NCI-H1048 (cell line): ENCODE data around the gene HSPB7.
"Not testable (repeated sequence)": the region's sequence is repeated elsewhere in the genome, so short reads cannot be mapped to it uniquely, and the experiment has no call there.

Experiments used
- DNase-seq: peaks from one replicate; lab custom pipeline; 2025; lab: John Stamatoyannopoulos, UW

HSPB7 gene

DNA sequence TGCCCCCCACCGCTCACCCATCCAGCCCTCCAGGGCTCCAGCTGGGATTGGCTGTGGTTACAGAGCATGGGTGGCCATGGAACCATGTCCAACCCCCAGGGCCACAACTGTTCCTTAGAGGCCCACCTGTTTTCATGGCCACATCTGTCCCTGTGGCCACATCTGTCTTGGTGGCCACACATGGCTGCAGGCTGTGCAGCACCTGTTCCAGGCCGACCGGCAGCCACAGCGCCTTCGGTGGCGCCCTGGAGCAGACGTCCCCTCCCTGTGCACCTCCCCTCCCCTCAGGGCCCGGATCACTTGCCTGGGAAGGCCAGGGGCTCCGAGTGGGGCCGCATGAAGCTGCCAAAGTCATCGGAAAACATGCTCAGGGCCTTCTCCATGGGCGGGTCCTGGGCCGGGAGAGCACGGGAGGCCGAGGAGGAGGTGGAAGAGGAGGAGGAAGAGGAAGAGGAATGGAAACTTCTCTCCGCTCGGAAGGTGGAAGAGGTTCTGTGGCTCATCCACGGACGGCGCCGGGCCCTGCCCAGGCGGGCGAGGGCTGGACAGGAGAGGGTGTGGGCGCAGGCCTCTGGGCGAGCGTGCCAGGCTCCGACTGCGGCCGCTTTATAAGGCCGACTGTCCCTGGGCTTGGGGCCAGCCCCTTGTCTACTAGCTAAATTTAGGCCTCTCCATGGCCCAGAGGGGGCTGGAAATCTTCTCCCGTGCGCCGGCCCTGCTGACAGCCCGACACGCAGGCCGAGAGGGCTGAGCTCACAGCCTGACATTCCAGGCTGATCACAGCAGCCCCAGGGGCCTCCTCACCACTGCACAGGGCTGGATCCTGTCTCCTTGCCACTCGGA is at the start of gene HSPB7:
Gene HSPB7 (minus strand): TSS at position 583 of the 843 bp plus-strand sequence. CDS start 80 bp downstream, at position 503.
- DNase-seq: no peak

- DNase-seq: no peak
These were observed 49.4 kb upstream of the HSPB7 start for GRCh38 chr1:16067127-16067768.

- DNase-seq: no peak
These were observed 48.4 kb upstream of the HSPB7 start for GRCh38 chr1:16066245-16066644.

DNA sequence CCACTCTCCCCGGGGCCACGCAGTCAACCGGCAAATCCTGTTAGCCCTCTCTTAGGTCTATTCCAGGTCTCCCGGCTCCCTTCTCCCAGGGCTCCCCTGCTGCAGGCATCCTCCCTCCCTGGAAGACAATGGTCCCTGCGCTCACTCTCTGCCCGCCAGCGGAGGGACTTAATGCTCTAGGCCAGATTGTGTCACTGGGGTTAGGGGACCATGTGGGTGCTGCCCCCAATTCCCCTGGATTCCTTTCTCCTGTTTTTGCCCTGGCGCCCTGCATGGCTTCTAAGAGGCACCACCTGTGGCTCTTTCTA is 47.4 kb upstream of the HSPB7 start:
- no peak for DNase-seq

DNA sequence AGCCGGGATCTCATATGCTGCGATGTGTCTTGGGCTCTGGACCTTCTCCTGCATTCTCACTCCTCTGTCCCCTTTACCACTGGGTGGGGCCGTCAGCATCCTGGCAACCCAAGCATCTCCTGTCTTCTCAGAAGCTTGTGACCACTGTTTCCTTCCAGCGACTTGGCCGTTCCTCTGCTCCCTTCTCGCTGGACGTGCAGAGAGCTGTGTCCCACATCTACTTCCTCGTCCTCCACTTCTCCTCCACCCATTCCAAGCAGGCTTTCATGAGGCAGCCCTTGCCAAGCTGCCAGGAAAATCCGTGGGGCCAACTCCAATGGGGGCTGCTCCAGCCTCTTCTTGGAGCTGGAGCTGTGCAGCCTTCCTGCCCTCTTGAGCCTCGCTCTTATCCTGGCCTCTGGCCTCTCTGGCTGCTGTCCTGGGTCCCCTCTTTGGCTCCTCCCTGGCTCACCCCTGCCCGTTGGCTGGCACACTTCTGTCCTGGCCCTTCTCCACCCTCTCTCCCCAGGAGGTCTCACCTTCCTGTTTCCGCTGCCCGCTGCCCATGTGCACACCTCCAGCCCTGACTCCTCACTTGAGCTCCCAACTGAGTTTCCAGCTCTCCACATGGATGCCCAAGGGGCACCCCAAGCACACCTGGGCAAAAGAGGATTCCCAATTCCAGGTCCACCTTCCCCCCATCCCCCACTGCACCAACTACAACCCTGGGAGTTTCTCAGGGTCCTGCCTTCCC is 46.9 kb upstream of the HSPB7 start:
- no peak for DNase-seq

DNA sequence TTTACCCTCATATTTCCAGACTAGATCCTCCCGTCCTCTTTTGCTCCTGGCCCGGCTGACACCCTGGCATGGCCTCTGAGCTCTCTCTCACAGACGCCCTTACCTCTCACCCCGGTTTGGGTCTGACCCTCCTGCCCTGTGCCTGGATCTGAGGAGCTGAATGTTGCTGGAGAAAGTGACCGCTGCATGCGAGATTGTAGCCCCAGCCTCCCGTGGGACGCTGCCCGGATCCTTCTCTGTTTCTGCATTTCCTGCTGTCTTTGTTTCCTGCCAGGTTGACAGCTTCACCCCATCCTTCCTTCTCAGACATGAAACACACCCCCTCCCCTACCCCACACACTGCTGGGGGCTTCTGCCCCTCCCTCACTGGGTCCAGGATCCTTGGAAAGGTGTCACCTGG is 46.1 kb upstream of the HSPB7 start:
- no peak for DNase-seq

DNA sequence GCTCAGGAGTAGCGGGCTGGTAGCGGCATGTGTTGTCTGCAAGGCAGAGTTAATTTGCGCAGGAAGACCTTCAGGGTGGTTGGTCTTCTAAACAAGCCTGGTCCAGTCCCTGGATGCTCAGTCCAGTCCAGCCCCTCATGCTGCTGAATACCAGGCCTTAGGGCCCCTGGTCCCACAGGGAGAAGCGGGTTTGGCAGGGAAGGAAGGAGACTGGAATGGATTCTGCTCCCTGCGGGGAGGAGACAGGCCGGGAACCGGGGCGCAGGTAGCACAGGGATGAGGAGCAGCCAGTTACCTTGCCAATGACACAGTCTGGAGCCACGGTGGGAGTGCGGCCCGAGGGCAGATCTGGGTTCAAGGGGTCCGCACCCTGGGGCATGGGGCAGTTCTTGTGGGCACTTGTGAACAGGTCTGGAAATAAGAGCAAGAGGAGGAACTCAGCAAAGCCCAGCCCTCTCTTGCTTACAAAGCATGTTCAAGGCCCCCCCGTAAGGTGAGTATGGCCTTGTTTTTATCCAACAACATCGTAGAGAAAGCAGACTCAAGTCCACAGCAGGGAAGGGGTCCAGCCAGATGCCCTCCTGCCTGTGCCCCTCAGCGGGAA is 45.5 kb upstream of the HSPB7 start:
- DNase-seq: no peak

GRCh38 chr1:16062687-16063075 is 44.8 kb upstream of the HSPB7 start:
- not testable (repeated sequence) for DNase-seq

DNA sequence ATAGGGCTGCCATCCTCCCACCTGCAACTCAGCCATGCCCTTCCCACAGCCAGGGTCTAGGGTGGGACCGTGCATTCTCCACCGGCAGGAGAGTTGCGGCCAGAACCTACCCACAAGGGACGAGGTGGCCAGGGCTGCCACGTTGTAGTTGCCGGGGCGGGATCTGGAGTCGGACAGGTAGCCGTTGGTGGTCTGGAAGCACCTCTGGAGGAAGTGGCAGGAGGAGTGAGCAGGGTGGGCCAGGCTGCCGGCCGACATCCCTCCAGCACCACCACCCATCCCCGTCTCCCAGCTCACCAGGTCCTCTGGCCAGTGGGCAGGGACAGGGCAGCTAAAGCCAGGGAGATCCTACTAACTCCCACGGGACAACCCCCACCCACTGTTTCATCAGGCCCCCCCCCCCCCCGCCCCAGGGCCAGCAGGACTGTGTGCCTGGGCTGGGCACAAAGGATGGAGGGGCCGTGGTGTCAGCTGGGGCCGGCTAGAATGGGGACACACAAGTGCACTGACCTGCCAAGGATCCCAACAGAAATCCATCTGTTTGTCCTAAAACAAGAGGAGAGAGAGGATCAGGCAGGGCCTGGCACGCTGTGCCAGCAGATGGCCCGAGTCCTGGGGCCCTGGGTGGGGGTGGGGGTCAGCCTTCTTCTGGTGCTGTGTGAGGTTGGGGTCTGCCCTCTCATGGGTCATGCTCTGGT is 44.3 kb upstream of the HSPB7 start:
- DNase-seq: not testable (repeated sequence)

DNA sequence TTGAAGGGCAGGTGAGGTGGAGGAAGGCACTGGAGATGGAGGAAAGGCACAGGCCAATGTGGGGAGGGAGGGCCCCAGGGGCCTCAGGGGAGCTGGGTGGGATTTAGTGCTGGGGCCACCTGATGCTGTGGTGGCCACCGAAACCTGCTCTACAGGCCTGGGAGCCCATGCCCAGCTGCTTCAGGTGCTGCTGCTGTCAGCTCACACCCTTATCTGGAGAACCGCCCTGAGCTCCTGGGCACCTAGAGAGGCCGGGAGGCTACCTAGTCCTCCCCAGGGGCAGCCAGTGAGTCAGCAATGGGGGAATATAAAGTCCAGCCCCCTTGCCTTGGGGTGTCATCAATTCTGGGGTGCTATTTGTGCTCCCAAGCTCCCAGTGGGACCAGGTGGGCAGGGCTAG is 43.4 kb upstream of the HSPB7 start:
- no peak for DNase-seq

DNA sequence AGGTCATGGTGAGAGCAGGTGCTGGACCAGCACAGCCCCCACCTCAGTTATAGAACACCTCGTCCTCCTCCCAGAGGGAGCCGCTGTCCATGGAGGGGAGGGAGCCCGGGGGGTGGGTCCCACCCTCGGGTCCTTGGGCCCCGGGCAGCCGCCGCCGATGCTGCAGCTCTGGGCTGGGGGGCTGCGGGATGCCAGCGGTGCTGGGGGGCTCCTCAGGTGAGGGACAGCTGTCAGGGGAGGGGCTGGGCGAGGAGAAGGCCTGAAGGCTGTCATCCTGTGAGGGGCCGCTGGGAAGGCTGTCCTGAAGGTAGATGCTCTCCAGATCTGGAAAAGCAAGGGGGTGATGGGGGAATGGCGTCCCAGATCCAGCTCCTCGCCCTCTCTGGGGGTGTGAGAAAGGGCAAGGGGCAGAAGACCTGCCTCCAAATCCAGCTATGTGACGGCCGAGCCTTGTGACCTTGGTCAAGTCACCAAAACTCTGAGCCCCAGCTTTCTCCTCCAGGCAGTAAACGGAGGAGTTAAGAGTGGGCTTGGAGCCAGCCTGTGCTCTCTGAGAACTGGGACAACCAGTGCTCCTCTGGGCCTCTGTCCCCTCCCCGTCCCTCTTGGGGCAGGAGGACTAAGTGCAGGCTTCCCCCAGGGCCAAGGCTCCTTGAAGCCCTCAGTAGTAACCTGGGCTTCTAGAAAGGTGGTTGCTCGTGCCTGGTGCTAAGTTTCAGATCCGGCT is 40.7 kb upstream of the HSPB7 start:
- not testable (repeated sequence) for DNase-seq

GRCh38 chr1:16057314-16057915 is 39.6 kb upstream of the HSPB7 start:
- not testable (repeated sequence) for DNase-seq

DNA sequence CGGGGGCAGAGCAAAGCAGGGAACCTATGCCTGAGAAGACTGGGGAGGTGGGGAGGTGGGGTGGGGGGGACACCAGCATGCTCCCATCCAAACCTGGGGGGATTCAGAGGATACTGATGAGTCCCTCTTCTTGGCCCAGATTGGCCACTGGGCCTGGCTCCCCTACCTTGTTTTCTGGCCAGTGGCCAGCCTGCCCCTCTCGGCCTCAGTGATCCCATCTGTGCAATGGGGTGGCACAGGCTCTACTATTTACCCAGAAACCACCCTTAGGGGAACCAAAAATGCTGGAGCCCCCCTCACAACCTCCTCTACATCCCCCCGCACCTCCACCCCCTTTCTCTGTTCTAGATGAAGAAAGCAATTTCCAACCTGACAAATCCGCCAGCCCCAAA is 38.7 kb upstream of the HSPB7 start:
- DNase-seq: not testable (repeated sequence)

DNA sequence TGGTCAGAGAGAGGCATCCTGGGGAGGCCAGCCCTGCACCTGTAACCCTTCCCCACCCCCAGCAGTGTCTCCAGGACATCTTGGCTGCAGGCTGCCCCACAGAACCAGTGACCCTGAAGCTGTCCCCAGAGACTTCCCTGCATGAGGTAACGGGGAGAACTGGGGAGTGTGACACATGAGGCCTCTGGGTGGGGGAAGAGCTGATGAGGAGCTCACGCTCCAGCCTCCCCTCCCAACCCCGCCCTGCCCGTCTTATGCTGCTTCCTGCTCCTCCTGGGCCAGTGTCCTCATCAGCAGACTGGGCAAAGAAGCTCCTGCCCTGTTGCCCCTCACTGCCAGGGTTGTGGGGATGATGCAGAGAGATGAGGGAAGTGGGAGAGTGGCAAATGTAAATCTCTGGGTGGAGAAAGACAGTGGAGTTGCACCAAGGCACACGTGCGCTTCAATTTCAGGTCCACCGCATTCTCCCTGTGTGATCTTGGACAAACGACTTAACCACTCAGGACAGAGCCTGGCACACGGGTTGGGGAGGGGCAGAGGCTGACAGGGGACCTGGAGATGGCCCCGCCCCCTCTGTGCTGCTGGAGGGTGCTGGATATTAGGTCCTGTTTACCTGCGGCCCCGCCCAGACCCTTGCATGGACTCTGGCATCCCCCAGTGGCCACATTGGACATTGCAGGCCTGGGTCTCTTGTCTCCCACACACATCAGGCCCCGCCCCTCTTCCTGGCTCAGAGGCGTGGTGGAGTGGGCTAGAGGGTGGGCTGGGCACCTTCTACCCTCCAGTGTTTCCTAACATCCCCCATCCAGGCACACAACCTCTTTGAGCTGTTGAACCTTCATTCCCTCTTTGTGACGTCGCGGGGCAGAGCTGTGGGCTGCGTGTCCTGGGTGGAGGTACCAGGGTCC is 38.0 kb upstream of the HSPB7 start:
- DNase-seq: peak; percentile 89

DNA sequence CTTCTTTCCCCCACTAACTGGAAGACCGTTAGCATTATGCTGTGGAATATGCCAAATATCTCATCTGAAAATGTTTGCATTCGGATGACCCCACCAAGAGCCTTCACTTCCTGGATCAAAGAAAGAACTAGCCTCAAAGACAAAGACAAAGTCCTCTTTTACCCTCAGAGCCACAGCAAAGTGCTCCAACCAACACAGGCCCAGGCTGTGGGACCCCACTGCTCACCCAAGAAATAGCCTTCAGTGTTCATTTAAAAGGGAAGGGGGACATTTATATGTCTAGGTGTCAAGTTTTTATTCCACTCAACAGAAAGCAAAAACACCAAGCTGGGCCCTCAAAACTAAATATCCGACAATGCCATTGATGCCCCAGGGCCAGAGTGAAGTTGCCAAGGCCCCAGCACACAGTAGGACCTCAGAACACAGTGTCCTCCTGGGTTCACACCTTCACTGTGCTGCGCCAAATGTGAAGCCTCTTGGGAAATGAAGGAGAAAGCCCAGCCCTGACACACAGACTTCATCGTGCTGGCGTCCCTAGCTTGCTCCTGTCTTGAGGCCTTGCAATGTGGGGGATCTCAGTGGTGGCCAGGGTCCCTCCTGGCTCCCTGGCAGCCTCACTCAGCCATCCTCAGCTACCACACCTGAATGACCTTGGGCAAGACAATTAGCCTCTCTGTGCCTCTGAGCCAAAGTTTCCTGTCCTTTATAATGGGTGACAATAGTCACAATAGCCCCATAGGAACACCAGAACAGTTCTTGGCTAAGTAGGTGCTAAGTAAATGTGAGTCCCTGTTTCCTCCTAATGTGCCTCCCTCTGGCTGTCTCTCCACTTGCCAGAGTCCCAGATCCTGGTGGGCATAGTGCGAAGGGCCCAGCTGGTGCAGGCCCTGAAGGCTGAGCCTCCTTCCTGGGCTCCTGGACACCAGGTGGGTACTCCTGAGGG is 37.0 kb upstream of the HSPB7 start:
- no peak for DNase-seq

- DNase-seq: no peak
These were observed 36.1 kb upstream of the HSPB7 start for GRCh38 chr1:16053781-16054502.

DNA sequence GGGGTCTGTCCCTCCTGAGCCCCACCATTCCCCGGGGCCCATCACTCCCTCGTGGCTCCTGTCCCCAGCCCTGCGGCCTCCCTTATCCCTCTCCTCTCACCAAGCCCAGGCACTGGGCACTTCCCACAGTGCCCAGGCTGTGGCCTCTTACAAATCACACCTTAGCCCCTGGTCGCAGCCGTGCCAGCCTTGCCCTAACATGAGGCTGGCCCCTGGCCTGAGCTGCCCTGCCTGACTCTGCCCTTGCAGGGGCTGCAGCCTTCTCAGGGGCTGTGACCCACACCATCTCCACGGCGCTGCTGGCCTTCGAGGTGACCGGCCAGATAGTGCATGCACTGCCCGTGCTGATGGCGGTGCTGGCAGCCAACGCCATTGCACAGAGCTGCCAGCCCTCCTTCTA is 34.1 kb upstream of the HSPB7 start:
- DNase-seq: not testable (repeated sequence)

- no peak for DNase-seq
These were observed 33.2 kb upstream of the HSPB7 start for GRCh38 chr1:16051039-16051438.
